ENCODE measurements around the gene BRSK1.
A peak's percentile ranks its signal among the peaks of the same experiment; 100 is the strongest.

Gene BRSK1

DNA sequence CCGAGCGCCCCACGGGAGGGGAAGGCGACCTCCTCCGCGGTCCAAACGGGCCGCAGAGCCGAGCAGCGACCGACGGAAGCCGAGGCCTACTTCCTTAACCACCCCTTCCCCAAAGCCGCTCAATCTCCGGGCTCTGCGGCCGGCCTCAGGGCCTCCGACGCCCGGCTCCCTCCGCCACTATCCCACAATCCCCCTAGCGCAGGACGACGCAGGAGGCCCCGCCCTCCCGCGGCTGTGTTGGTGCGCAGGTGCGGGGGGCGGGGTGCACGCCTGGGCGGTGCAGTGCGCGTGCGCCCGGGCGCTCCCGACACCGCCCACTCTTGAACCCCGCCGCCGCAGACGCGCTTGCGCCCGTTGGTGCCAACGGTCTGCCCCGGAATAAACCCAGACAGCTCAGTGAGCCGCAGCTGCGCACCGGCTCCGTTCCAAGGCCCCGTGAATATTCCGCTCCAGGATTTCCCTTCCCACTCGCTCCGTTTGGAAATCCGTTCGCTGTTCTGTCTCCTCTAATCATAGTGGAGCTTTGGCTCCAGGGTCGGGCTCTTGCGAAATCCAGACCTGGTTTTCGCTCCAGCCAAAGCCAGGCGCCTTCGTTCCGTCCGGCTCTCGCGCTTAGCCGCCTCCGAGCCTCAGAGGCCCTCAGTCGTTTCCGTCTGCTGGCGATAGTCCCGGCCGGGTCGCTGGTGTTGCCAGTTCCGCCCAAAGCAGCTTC lies 24.8 kb upstream of the BRSK1 start, which contains the start of gene PPP6R1:
TSS of gene PPP6R1 (minus strand) at position 190 of the 712 bp plus-strand sequence. CDS start 11,914 bp downstream, outside the sequence.
- H3K36me3 ChIP-seq (replicated peaks): peaks cover 5% of the 10 kb centered on the region; the same call in 1 of the 2 replicates
- H3K4me1 ChIP-seq: peaks cover 23% of the 10 kb centered on the region
- in situ Hi-C loops (cut with MboI; ENCODE audit: low sequenced_read_pairs): no loop called here
- DNase-seq (ENCODE audit: low spot score in 2 of 2): peak; percentile 96 to 97
- no peaks in the 10 kb centered on the region for H3K9me3 ChIP-seq
- no peaks in the 10 kb centered on the region for H3K27me3 ChIP-seq (ENCODE audit: low read depth)
- peak within 1 kb of the TSS; percentile 97 for H3K4me3 ChIP-seq

DNA sequence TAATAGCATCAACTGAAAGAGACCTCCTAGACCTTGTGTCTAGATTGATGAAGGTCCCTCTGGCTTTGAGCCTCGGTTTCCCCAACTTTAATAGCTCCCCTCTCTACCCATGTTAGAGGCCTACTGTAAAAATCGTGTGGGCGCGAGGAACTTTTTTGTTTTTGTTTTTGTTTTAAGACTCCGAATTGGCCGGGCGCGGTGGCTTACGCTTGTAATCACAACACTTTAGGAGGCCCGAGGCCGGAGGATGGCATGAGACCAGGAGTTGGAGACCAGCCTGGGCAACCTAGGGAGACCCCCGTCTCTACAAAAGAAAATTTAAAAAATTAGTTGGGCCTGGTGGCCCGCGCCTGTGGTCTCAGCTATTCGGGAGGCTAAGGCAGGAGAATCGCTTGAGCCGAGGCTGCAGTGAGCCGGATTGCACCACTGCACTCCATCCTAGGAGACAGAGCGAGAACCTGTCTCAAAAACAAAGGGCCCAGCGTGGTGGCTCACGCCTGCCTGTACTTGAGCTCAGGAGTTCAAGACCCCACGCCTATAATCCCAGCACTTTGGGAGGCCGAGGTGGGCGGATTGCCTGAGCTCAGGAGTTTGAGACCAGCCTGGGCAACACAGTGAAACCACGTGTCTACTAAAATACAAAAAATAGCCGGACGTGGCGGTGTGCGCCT lies 24.1 kb upstream of the BRSK1 start:
- in situ Hi-C loops (cut with MboI; ENCODE audit: low sequenced_read_pairs): no loop called here
- Histone ChIP-seq H3K9me3 (no peaks in the 10 kb centered on the region), H3K36me3 (replicated peaks) (peaks cover 5% of the 10 kb centered on the region; the same call in 1 of the 2 replicates), H3K4me1 (peaks cover 23% of the 10 kb centered on the region), H3K4me3 (peak overlapping the region; percentile 97), H3K27me3 (ENCODE audit: low read depth) (no peaks in the 10 kb centered on the region)
- peak in 1 of 2 experiments; percentile 36 for DNase-seq (ENCODE audit: low spot score in 2 of 2)

DNA sequence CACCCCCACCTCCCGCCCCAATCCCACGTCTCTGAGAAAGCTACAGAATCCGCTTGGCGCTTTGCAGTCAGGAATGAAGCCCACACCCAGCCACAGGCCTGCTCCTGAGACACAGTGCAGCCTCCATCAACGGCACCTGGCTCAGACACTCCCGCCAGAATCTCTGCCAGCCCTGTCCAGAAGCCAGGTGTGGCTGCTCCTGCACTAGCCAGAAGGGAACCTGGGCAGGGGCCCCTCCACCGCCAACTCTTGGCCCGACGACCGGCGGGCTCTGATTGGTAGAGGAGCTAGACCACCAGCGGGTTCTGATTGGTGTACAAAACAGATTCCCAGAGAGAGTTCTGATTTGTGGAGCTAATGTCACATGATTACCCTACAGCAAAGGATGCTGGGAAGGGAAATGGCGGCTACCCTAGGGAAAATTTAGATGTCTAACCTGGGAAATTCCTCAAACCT lies 22.1 kb upstream of the BRSK1 start:
- no peaks in the 10 kb centered on the region for H3K27me3 ChIP-seq (ENCODE audit: low read depth)
- 0 out of 2 replicates have a peak, but pooled peaks cover under 1% of the 10 kb centered on the region for H3K36me3 ChIP-seq (replicated peaks)
- no peak overlapping the region for H3K4me3 ChIP-seq
- no peaks in the 10 kb centered on the region for H3K9me3 ChIP-seq
- peaks cover 11% of the 10 kb centered on the region for H3K4me1 ChIP-seq
- no peak for DNase-seq (ENCODE audit: low spot score in 2 of 2)
- in situ Hi-C loops (cut with MboI; ENCODE audit: low sequenced_read_pairs): no loop called here

DNA sequence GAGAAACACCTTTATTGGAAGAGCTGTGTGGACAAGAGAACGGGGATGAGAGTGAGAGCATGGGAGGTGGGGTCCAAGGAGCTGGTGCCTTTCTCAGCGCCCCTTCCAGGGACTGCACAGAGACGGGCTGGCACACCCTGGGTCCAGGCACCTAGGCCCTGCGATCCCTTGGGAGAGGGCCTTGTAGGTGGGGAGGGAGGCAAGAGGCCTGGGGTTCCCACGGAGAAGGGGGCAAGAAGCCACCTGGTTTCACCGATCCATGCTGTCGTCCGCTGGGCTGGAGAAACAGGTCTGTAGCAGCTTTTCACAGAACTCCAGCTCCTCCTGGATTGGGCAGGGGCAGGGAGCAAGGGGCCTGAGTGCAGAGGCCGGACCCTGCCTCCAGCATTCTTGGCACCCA lies 21.4 kb upstream of the BRSK1 start:
- Histone ChIP-seq H3K4me3 (no peak overlapping the region), H3K9me3 (no peaks in the 10 kb centered on the region), H3K4me1 (peaks cover 7% of the 10 kb centered on the region; the same call in 1 of the 2 replicates), H3K36me3 (replicated peaks) (no peaks in the 10 kb centered on the region), H3K27me3 (ENCODE audit: low read depth) (no peaks in the 10 kb centered on the region)
- DNase-seq (ENCODE audit: low spot score in 2 of 2): no peak
- in situ Hi-C loops (cut with MboI; ENCODE audit: low sequenced_read_pairs): no loop called here

DNA sequence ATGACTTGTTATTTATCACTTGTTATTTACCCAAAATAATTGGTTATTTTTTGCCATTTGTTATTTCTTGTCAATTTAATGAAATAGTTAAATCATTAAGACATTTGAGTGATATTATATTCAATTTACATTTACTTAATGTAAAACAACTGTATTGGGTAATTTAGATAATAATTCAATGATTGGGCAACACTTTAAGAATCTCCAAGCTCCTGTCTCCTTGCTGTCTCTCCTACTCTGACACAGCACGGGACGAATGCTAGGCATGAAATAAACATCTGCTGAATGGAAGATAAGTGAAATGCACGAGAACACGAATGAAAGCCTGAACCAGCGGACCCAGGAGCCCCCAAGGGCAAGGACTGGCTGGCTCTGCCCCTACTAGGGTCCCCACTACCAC lies 19.3 kb upstream of the BRSK1 start:
- no peaks in the 10 kb centered on the region for H3K9me3 ChIP-seq
- in situ Hi-C loops (cut with MboI; ENCODE audit: low sequenced_read_pairs): no loop called here
- peaks cover 4% of the 10 kb centered on the region; the same call in 1 of the 2 replicates for H3K4me1 ChIP-seq
- no peaks in the 10 kb centered on the region for H3K27me3 ChIP-seq (ENCODE audit: low read depth)
- no peak for DNase-seq (ENCODE audit: low spot score in 2 of 2)
- no peak overlapping the region for H3K4me3 ChIP-seq
- H3K36me3 ChIP-seq (replicated peaks): no peaks in the 10 kb centered on the region; the same call in 1 of the 2 replicates

DNA sequence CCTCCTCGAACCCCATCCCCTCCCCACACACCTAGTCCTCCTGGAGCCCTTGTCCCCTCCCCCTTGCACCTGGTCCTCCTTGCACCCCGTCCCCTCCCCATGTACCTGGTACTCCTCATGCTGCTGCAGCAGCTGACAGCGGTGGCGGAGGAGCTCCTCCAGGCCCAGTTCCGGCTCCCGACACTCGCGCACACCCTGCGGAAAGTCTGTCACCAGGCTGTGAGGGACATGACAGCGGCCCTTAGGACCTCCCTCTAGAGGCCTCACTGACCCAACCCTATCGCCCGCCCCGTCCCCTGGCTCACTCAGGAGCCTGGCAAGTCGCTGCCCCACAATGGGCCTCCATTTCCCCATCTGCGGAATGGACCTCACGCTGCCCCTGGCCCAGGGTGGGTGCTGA lies 18.6 kb upstream of the BRSK1 start:
- Histone ChIP-seq H3K36me3 (replicated peaks) (no peaks in the 10 kb centered on the region; the same call in 1 of the 2 replicates), H3K4me3 (no peak overlapping the region), H3K9me3 (no peaks in the 10 kb centered on the region), H3K4me1 (no peaks in the 10 kb centered on the region), H3K27me3 (ENCODE audit: low read depth) (no peaks in the 10 kb centered on the region)
- in situ Hi-C loops (cut with MboI; ENCODE audit: low sequenced_read_pairs): no loop called here
- no peak for DNase-seq (ENCODE audit: low spot score in 2 of 2)

DNA sequence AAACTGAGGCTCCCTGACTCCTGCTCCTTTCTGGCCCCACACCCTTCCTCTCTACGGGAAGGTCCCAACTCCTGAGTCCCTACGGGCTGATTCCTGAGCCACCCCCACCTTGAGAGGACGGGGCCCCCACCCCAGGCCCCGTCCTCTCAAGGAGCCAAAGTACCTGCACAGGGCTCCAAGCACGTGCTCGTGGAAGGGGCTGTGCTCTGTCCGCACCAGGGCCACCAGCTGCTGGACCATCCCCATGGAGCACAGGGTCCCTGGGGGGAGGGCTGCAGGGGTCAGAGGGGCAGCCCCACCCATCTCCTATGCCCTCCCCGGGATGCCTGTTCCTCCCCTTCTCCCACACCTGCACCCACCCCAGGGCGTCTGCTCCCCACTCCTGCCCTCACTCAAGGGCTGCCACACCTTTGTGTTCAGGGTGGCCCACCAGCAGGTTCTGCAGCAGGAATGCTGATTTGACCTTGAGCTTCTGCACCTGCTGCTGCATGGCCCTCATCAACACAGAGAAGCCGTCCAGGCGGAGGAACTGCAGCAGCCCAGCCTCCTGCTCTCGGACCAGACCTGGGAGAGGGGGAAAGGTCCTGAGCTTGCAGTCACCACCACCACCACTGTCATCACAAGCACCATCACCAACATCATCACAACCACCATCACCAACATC lies 17.9 kb upstream of the BRSK1 start:
- DNase-seq (ENCODE audit: low spot score in 2 of 2): no peak
- Histone ChIP-seq H3K9me3 (no peaks in the 10 kb centered on the region), H3K27me3 (ENCODE audit: low read depth) (no peaks in the 10 kb centered on the region), H3K36me3 (replicated peaks) (no peaks in the 10 kb centered on the region; the same call in 1 of the 2 replicates), H3K4me3 (no peak overlapping the region), H3K4me1 (no peaks in the 10 kb centered on the region)
- in situ Hi-C loops (cut with MboI; ENCODE audit: low sequenced_read_pairs): no loop called here

DNA sequence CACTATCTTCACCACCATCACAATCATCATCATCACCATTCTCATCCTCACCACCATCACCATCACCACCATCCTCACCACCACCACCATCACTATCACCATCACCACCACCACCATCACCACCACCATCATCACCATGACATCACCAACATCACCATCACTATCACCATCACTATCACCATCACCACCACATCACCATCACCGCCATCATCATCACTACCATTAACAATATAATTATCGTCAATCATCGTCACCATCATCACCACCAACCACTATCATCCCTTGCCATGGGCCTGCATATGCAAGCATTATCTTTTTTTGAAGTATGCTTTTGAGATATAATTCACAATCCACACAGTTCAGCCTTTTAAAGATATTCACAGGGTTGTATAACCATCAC lies 17.4 kb upstream of the BRSK1 start:
- no peaks in the 10 kb centered on the region for H3K9me3 ChIP-seq
- in situ Hi-C loops (cut with MboI; ENCODE audit: low sequenced_read_pairs): no loop called here

DNA sequence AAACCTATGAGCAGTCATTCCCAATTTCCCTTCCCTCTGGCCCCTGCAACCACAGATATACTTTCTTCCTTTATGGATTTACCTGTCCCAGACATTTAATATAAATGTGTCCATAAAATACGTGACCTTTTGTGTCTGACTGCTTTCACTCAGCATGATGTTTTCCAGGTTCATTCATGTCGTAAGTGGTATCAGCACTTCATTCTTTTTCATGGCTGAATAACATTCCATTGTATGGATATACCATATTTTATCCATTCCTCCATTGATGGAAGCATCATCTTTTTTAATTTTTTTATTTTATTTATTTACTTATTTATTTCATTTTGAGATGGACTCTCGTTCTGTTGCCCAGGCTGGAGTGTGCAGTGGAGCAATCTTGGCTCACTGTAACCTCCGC lies 17.0 kb upstream of the BRSK1 start:
- Histone ChIP-seq H3K4me3 (no peak overlapping the region), H3K27me3 (ENCODE audit: low read depth) (no peaks in the 10 kb centered on the region), H3K4me1 (no peaks in the 10 kb centered on the region), H3K9me3 (no peaks in the 10 kb centered on the region), H3K36me3 (replicated peaks) (no peaks in the 10 kb centered on the region; the same call in 1 of the 2 replicates)
- in situ Hi-C loops (cut with MboI; ENCODE audit: low sequenced_read_pairs): no loop called here
- DNase-seq (ENCODE audit: low spot score in 2 of 2): no peak

More for the DNA sequence above, 17.4 kb upstream of the BRSK1 start:
- DNase-seq (ENCODE audit: low spot score in 2 of 2): no peak
- no peak overlapping the region for H3K4me3 ChIP-seq
- no peaks in the 10 kb centered on the region for H3K4me1 ChIP-seq
- H3K27me3 ChIP-seq (ENCODE audit: low read depth): no peaks in the 10 kb centered on the region
- H3K36me3 ChIP-seq (replicated peaks): no peaks in the 10 kb centered on the region; the same call in 1 of the 2 replicates

DNA sequence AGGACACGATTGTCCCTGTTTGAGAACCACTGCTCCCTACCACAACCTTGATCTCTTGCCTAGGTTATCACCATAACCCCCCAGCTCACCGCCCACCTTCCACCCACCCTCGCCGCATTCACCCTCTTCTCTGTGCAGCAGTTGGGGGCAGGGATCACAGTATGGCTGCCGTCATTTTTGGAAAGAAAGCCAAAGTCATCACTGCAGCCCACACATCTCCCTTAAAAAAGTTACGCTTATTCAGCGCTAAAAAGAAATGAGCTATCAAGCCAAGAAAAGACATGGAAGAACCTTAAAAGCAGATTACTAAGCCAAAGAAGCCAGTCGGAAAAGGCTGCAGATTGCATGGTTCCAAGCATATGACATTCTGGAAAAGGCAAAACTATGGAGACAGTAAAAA lies 14.5 kb upstream of the BRSK1 start:
- H3K9me3 ChIP-seq: no peaks in the 10 kb centered on the region
- no peak for DNase-seq (ENCODE audit: low spot score in 2 of 2)
- no peak overlapping the region for H3K4me3 ChIP-seq
- H3K36me3 ChIP-seq (replicated peaks): no peaks in the 10 kb centered on the region; the same call in 1 of the 2 replicates
- in situ Hi-C loops (cut with MboI; ENCODE audit: low sequenced_read_pairs): no loop called here
- H3K27me3 ChIP-seq (ENCODE audit: low read depth): no peaks in the 10 kb centered on the region
- no peaks in the 10 kb centered on the region for H3K4me1 ChIP-seq

DNA sequence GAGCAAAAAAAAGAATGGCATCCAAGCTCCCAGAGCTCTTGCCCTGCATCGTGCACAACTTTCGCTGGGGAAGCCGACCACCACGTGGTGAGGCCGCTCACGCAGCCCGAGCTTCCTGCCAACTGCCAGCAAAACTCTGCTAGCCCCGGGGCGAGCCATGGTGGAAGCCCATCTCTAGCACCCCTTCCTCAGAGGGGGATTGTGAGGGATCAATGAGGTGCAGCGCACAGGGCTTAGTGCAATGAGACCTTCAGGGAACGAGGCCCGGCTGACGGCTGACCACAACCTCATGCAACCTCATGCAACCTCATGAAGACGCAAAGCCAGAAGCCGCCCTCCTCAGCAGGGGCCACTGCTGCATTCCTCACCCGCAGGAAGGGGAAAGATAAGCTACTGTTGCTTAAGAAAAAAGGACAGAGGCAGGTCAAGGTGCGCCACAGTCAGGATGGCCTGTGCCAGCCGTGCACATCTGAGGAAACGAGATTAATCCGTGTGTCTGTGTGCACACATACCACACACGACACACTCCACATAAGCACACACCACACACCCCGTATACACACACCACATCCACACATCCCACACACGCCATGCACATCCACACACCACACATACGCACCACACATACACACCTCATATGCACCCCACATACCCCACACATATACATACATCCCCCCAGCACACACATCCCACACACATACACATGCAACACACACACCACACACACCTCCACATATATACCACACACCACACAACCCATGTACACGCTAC lies 13.4 kb upstream of the BRSK1 start:
- no peaks in the 10 kb centered on the region; the same call in 1 of the 2 replicates for H3K36me3 ChIP-seq (replicated peaks)
- in situ Hi-C loops (cut with MboI; ENCODE audit: low sequenced_read_pairs): no loop called here
- no peak for DNase-seq (ENCODE audit: low spot score in 2 of 2)

DNA sequence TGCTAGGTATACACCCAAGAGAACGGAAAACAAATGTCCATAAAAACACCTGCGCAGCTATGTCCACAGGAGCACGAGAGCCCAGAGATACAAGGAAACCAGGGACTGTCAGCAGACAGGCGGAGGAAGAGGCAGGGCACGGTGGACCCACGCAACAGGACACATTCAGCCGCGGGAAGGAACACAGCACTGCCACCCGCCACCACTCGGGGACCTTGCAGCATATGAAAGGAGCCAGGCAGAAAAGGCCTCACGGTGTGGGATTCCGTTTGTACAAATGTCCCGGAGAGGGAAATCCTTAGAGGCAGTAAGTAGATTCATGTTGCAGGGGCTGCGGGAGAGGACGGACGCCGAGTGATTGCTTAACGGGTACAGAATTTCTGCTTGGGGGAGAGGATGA lies 11.7 kb upstream of the BRSK1 start:
- Histone ChIP-seq H3K27me3 (ENCODE audit: low read depth) (no peaks in the 10 kb centered on the region), H3K9me3 (no peaks in the 10 kb centered on the region), H3K4me1 (no peaks in the 10 kb centered on the region), H3K36me3 (replicated peaks) (peaks cover under 1% of the 10 kb centered on the region; the same call in 1 of the 2 replicates), H3K4me3 (no peak overlapping the region)
- in situ Hi-C loops (cut with MboI; ENCODE audit: low sequenced_read_pairs): no loop called here
- DNase-seq (ENCODE audit: low spot score in 2 of 2): no peak

More for the DNA sequence above, 13.4 kb upstream of the BRSK1 start:
- Histone ChIP-seq H3K4me3 (no peak overlapping the region), H3K4me1 (no peaks in the 10 kb centered on the region), H3K27me3 (ENCODE audit: low read depth) (no peaks in the 10 kb centered on the region), H3K9me3 (no peaks in the 10 kb centered on the region)
